Ascending aorta (tissue), 2 donors: Measurements from ENCODE around the gene TTF1. TPM values are rescaled to one million over a fixed set of nuclear protein-coding genes. Genes with fewer than 3 reads are reported as not detected.

Experiments used
- DNase-seq, 2 donors: peaks; one replicate each; pipeline ENCODE4 v3.0.0-alpha.2; 2019; ENCODE audit warnings: low spot score in 2 of 2
- H3K27ac ChIP-seq, 2 donors: fragments of 200-600 bp; sonication (generic); one replicate each; pipeline ENCODE4 v1.5.1; 2016 to 2017; ENCODE audit warnings: mild to moderate bottlenecking in 1 of 2
- H3K27me3 ChIP-seq: fragments of 200-600 bp; sonication (generic); one replicate; pipeline ENCODE4 v1.5.1; 2017
- H3K36me3 ChIP-seq, 2 donors: fragments of 200-600 bp; sonication (generic); one replicate each; pipeline ENCODE4 v1.5.1; 2016
- H3K4me1 ChIP-seq, 2 donors: fragments of 200-600 bp; sonication (generic); one replicate each; pipeline ENCODE4 v1.5.1; 2016 to 2017; ENCODE audit warnings: mild to moderate bottlenecking in 1 of 2
- H3K4me3 ChIP-seq, 2 donors: fragments of 200-600 bp; sonication (generic); one replicate each; pipeline ENCODE4 v1.5.1; 2016 to 2017; ENCODE audit warnings: mild to moderate bottlenecking in 1 of 2
- H3K9me3 ChIP-seq, 2 donors: fragments of 200-600 bp; sonication (generic); one replicate each; pipeline ENCODE4 v1.5.1; 2016
- intact Hi-C: fragments of 100-400 bp; cut with DNase I; formaldehyde crosslinking; loops from one replicate; pipeline ENCODE4 v1.15.1; 2023
- total RNA-seq: library from RNA; depleted of rRNA; stranded (reverse); fragments of >200 nt; gene quantifications from one replicate; pipeline ENCODE4 v1.1.0, GENCODE V29; 2016
- TF ChIP-seq, protein P1 (sequence below), 3 experiments: fragments of 200-600 bp in 2 of 3; fragments of 450-650 bp in 1 of 3; sonication (generic) in 2 of 3; IDR thresholded peaks; one replicate each; pipeline ENCODE4 v1.5.1; 2016 to 2019; ENCODE audit warnings: antibody characterized with exemption in 3 of 3, mild to moderate bottlenecking in 1 of 3, moderate library complexity in 1 of 3

Gene TTF1
- total RNA-seq, 1 donor from 2014 or later: 2.3 TPM

DNA sequence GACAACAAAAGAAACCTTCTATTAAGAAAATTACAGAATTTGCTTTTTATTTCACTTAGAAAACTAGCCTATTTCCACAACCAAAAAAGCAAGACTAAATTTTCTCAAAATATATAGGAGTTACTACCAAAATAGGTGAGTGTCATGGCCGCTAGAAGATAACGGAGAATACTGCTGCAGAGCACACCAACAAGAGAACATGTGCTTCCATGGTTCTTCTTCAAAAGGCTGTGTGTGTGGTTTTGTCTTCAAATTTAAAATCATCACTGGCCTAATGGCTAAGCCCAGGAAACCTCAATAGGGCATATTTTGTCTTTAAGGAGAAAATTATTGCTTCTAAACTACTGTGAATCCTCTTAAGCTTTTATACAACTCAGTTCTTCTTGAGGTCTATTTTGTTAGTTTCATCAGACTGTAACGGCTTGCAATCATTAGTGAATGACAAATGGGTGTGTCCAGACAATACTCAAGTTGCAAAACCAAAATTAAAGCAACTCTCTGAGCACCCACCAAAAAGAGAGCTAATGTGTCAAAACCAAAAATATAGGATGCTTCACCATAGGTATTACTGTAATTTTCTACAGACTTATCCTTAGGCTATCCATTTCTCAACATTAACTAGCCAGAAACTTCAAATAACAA lies 55.1 kb downstream of the TTF1 start:
- TF ChIP-seq, protein P1, sequence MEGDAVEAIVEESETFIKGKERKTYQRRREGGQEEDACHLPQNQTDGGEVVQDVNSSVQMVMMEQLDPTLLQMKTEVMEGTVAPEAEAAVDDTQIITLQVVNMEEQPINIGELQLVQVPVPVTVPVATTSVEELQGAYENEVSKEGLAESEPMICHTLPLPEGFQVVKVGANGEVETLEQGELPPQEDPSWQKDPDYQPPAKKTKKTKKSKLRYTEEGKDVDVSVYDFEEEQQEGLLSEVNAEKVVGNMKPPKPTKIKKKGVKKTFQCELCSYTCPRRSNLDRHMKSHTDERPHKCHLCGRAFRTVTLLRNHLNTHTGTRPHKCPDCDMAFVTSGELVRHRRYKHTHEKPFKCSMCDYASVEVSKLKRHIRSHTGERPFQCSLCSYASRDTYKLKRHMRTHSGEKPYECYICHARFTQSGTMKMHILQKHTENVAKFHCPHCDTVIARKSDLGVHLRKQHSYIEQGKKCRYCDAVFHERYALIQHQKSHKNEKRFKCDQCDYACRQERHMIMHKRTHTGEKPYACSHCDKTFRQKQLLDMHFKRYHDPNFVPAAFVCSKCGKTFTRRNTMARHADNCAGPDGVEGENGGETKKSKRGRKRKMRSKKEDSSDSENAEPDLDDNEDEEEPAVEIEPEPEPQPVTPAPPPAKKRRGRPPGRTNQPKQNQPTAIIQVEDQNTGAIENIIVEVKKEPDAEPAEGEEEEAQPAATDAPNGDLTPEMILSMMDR (IDR thresholded peaks at IDR 0.05): no peak
- DNase-seq: no peak
- Histone ChIP-seq H3K27me3 (no peaks in the 10 kb centered on the region), H3K4me1 (peaks cover 6 to 26% of the 10 kb centered on the region in 2 donors), H3K36me3 (peaks cover 41 to 59% of the 10 kb centered on the region in 2 donors), H3K27ac (no peak overlapping the region), H3K4me3 (peak overlapping the region in 1 of 2 donors; percentile 22), H3K9me3 (no peaks in the 10 kb centered on the region)
- intact Hi-C loops: loop anchor here (5.0 to 10.0 kb wide), 4 partner anchors 274 to 1667 kb away; partner anchors contain the start of genes MED22, MED27, NUP214 and RPL7A

DNA sequence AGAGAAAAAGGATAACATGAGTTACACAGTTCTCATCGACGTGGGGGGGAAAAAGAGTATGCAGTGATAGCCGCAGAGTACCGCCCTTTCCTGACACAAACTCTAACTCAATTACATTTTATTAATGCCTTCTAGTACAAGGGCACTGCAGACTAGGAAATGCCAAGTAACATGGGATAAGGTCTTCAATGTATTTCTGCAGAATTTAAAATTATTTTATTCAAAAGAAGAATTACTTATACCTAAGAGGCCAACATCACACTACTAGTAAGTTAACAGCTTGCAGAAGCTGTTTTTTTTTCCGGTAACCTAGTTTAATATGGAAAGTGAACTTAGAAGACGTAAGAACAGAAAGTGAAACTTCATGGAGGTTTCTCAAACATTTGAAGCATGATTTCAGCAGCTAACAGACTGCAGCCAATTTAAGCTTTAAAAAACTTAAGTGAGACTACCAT lies 55.8 kb downstream of the TTF1 start:
- Histone ChIP-seq H3K4me1 (peaks cover 6 to 26% of the 10 kb centered on the region in 2 donors), H3K27me3 (no peaks in the 10 kb centered on the region), H3K9me3 (no peaks in the 10 kb centered on the region), H3K36me3 (peaks cover 44 to 65% of the 10 kb centered on the region in 2 donors), H3K4me3 (peak overlapping the region in 1 of 2 donors; percentile 22), H3K27ac (no peak overlapping the region)
- TF ChIP-seq, protein P1 (IDR thresholded peaks at IDR 0.05): no peak
- intact Hi-C loops: loop anchor here (5.0 to 10.0 kb wide), 4 partner anchors 274 to 1666 kb away; partner anchors contain the start of genes MED22, MED27, NUP214 and RPL7A
- no peak for DNase-seq

DNA sequence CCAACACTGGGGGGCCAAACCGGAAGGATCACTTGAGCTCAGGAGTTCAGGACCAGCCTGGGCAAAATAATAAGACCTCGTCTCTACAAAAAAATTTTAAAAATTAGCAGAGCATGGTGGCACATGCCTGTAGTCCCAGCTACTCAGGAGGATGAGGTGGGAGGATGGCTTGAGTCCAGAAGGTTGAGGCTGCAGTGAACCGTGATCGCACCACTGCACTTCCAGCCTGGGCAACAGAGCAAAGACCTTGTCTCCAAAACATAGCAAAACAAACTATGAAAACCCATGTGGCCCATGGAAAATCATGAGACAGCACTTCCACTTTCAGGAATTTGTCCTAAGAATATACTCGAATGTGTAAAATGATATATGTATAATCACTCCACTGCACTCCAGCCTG lies 58.0 kb downstream of the TTF1 start:
- DNase-seq: no peak
- intact Hi-C loops: no loop called here
- H3K4me1 ChIP-seq: peaks cover 6 to 23% of the 10 kb centered on the region in 2 donors
- TF ChIP-seq, protein P1 (IDR thresholded peaks at IDR 0.05): no peak
- H3K36me3 ChIP-seq: peaks cover 66 to 87% of the 10 kb centered on the region in 2 donors
- H3K27me3 ChIP-seq: no peaks in the 10 kb centered on the region
- H3K4me3 ChIP-seq: no peak overlapping the region
- no peaks in the 10 kb centered on the region for H3K9me3 ChIP-seq
- H3K27ac ChIP-seq: no peak overlapping the region

DNA sequence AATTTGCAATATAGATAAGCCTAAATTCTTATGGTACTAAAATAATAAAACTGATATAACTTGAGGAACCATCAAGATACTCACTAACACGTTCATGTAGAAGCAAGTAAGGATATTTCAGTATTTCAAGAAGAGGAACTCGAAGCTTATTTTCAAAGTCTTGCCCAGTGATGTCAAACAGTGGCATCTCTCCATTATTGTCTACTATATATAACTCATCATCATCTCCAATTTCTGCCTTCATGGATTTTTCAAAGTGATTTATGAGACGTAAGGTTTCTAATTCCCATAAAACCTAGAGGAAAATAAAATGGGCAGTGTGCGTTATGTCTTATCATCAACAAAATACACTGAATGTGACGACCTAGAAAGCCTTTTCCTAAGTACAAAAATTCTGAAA lies 60.5 kb downstream of the TTF1 start:
- H3K27me3 ChIP-seq: no peaks in the 10 kb centered on the region
- H3K9me3 ChIP-seq: no peaks in the 10 kb centered on the region
- no peak for DNase-seq
- no peak overlapping the region for H3K27ac ChIP-seq
- H3K4me3 ChIP-seq: no peak overlapping the region
- intact Hi-C loops: no loop called here
- peaks cover 0 to 1% of the 10 kb centered on the region in 2 donors for H3K4me1 ChIP-seq
- TF ChIP-seq, protein P1 (IDR thresholded peaks at IDR 0.05): no peak
- H3K36me3 ChIP-seq: peaks cover 75 to 95% of the 10 kb centered on the region in 2 donors

DNA sequence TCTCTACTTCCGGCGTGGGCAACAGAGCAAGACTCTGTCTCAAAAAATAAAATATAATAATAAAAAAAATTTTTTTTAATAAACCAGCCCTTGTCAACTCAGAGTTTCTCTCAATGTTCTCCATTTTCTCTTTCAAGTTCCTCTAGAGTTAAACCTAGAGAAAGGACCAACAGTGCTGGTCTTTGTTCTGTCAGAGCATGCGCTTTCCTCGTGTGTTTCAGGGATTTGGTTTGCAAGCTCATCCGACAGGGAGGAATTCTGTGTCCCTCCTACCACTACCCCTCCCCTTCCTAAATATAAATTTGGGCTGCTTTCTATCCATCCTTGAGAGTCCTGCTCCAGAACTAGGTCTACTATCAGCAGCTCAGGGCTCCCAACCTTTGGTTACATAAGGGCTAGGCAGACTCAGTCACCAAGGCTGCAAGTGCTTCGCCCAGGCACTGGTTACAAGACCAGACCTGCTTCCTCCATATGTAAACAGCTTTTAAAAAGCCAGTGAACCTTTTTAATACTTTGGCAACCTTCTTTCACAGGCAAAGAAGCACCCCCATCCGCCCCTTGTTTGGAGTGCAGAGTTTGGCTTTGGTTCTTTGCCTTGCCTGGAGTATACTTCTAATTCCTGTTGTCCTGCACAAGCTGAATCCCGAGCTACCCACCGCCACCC lies 65.3 kb downstream of the TTF1 start:
- intact Hi-C loops: no loop called here
- Histone ChIP-seq H3K4me3 (no peak overlapping the region), H3K4me1 (no peaks in the 10 kb centered on the region), H3K27ac (no peak overlapping the region), H3K36me3 (peaks cover 64 to 93% of the 10 kb centered on the region in 2 donors), H3K9me3 (no peaks in the 10 kb centered on the region), H3K27me3 (no peaks in the 10 kb centered on the region)
- TF ChIP-seq, protein P1 (IDR thresholded peaks at IDR 0.05): no peak
- DNase-seq: no peak
